Measurements from ENCODE around the gene DGKD.

DNA sequence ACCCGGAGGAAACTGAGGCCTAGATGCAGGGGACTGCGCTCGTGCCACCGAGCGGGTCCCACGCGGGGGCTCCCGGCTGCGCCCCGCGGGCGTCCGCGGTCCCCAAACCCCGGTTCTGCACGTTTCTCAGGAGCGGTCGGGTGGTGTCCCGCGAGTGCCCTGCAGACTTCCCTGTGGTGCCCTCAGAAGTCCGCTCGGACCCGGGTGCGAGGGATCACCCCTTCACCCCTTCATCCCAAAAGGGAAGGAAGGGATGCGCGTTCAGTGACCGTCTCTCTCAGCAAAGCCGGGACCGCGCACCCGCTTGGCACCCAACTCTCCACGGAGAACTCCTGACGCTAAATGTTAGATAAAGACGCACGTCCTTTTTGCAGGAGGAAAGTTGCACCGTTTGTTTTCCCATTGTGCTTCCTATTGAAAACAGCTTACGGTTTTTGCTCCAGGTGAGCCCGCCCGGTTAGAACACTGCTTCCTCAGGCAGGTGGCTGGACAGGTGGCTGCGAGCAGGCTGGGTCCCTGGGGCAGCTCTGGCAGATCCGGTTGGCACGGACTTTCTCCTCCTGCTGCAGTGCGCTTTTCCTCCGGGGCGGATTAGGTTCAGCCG, 779 bp downstream of the DGKD start:
- TF ChIP-seq CTCF (conservative IDR thresholded peaks at IDR 0.05; ENCODE audit: low read length): no peak
- no peak for TF ChIP-seq EZH2phosphoT487 (IDR thresholded peaks at IDR 0.05; ENCODE audit: borderline replicate concordance)

Data from Loucy (cell line).